Nephron (organoid): ENCODE data around the gene ATP5PD.
A peak's percentile ranks its signal among the peaks of the same experiment; 100 is the strongest.
"Not testable (repeated sequence)": the region's sequence is repeated elsewhere in the genome, so short reads cannot be mapped to it uniquely, and the experiment has no call there.

Experiments used
- H3K27ac Mint-ChIP-seq, 3 experiments: 2 replicates each; pipeline ENCODE4 v1.8.0; 2020; ENCODE audit warnings: mixed read lengths in 3 of 3, mild to moderate bottlenecking in 2 of 3, moderate library complexity in 1 of 3
- H3K27me3 Mint-ChIP-seq: 2 replicates; pipeline ENCODE4 v1.8.0; 2021; ENCODE audit warnings: low read depth, mild to moderate bottlenecking, moderate library complexity, mixed read lengths
- H3K36me3 Mint-ChIP-seq: 2 replicates; pipeline ENCODE4 v1.8.0; 2020; ENCODE audit warnings: low read depth, mixed read lengths
- H3K4me1 Mint-ChIP-seq: 2 replicates; pipeline ENCODE4 v1.8.0; 2020; ENCODE audit warnings: mixed read lengths
- H3K4me3 Mint-ChIP-seq, 3 experiments: 2 replicates each; pipeline ENCODE4 v1.8.0; 2020; ENCODE audit warnings: mild to moderate bottlenecking in 3 of 3, mixed read lengths in 3 of 3, moderate library complexity in 2 of 3
- H3K9me3 Mint-ChIP-seq: 2 replicates; pipeline ENCODE4 v1.8.0; 2020; ENCODE audit warnings: mixed read lengths
- CTCF ChIP-seq, 3 experiments: fragments of 200-600 bp; sonication (generic); IDR thresholded peaks; one replicate each; pipeline ENCODE4 v1.5.0; 2021; ENCODE audit warnings: antibody characterized with exemption in 3 of 3; ENCODE audit not compliant: unreplicated experiment in 3 of 3

ATP5PD gene

DNA sequence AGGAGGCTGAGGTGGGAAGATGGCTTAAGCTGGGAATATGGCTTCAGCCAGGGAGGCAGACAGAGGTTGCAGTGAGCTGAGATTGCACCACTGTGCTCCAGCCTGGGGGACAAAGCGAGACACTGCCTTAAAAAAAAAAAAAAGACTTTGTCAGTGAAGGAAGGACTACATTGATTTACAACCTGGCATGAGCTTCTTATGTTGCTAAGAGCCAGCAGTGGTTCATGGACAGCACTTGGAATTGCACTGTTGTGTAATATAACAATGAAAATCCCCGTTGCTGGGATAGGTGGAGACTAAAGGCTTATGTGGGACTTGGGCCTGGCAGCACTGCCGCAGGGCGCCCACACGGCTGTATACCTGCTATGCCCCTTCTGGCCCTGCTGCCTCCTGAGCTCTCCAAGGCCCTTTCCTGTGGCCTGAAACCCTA is 26.9 kb upstream of the ATP5PD start:
- H3K27me3 Mint-ChIP-seq: no peaks in the 10 kb centered on the region
- H3K4me1 Mint-ChIP-seq: peaks cover 21% of the 10 kb centered on the region
- H3K9me3 Mint-ChIP-seq: no peaks in the 10 kb centered on the region
- H3K4me3 Mint-ChIP-seq: no peak overlapping the region
- no peaks in the 10 kb centered on the region for H3K36me3 Mint-ChIP-seq
- H3K27ac Mint-ChIP-seq: peak overlapping the region; percentile 25 to 83 (median 75)
- no peak for TF ChIP-seq CTCF (IDR thresholded peaks at IDR 0.05; ENCODE audit: unreplicated experiment in 3 of 3)

- H3K9me3 Mint-ChIP-seq, H3K4me3 Mint-ChIP-seq, H3K27ac Mint-ChIP-seq, H3K36me3 Mint-ChIP-seq, H3K27me3 Mint-ChIP-seq: not testable (repeated sequence)
- peaks cover 17% of the 10 kb centered on the region for H3K4me1 Mint-ChIP-seq
Observed at GRCh38 chr17:75072909-75073308, 26.1 kb upstream of the ATP5PD start.

DNA sequence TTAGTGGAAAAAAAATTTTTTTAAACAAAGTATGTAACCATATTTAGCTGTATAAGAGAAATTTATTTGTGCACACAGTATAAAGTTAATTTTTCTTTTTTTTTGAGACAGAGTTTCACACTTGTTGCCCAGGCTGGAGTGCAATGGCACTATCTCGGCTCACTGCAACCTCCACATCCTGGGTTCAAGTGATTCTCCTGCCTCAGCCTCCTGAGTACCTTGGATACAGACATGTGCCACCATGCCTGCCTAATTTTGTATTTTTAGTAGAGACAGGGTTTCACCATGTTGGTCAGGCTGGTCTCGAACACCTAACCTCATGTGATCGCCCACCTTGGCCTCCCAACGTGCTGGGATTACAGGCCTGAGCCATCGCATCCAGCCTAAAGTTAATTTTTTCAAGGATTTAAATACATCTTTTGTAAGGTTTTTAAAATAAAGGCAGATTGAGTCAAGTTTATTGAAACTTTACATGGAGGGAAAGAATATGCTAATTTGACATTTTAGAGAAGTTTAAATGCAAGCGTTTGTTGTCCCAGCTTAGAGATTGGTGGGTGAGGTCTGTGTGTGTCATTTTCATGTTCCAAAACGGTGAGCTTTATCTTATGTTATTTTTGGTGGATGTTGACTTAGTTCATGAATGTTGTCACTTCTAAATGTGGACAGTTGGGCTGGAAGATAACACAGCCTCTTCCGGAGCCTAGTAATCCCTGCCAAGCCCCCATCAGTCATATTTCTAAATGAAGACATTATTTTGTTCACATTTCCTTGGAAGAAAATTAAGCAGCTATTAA is 24.9 kb upstream of the ATP5PD start:
- H3K27me3 Mint-ChIP-seq, H3K9me3 Mint-ChIP-seq, H3K36me3 Mint-ChIP-seq, H3K4me3 Mint-ChIP-seq: not testable (repeated sequence)
- peak overlapping the region in 1 of 3 experiments; percentile 20 for H3K27ac Mint-ChIP-seq
- H3K4me1 Mint-ChIP-seq: peaks cover 17% of the 10 kb centered on the region

- Mint-ChIP-seq H3K36me3 (peaks cover 9% of the 10 kb centered on the region), H3K27me3 (no peaks in the 10 kb centered on the region), H3K4me3 (no peak overlapping the region), H3K27ac (no peak overlapping the region), H3K4me1 (peaks cover 12% of the 10 kb centered on the region), H3K9me3 (no peaks in the 10 kb centered on the region)
- TF ChIP-seq CTCF (IDR thresholded peaks at IDR 0.05; ENCODE audit: unreplicated experiment in 3 of 3): peak; percentile 18 to 37 (median 22)
Observed at GRCh38 chr17:75069783-75070182, 23.0 kb upstream of the ATP5PD start.

GRCh38 chr17:75068750-75069149 is 22.0 kb upstream of the ATP5PD start:
- Mint-ChIP-seq H3K4me1 (peaks cover 9% of the 10 kb centered on the region), H3K27me3 (no peaks in the 10 kb centered on the region), H3K4me3 (no peak overlapping the region), H3K9me3 (no peaks in the 10 kb centered on the region), H3K27ac (no peak overlapping the region), H3K36me3 (peaks cover 19% of the 10 kb centered on the region)
- no peak for TF ChIP-seq CTCF (IDR thresholded peaks at IDR 0.05; ENCODE audit: unreplicated experiment in 3 of 3)

GRCh38 chr17:75067856-75068255 is 21.1 kb upstream of the ATP5PD start:
- no peak overlapping the region for H3K4me3 Mint-ChIP-seq

More at GRCh38 chr17:75067856-75068255, 21.1 kb upstream of the ATP5PD start:
- Mint-ChIP-seq H3K9me3 (no peaks in the 10 kb centered on the region), H3K4me1 (peaks cover 5% of the 10 kb centered on the region), H3K27ac (no peak overlapping the region), H3K36me3 (peaks cover 24% of the 10 kb centered on the region), H3K27me3 (no peaks in the 10 kb centered on the region)
- no peak for TF ChIP-seq CTCF (IDR thresholded peaks at IDR 0.05; ENCODE audit: unreplicated experiment in 3 of 3)
